NCI-H128 (cell line): ENCODE measurements around the gene TRIM58.

Experiments used
- DNase-seq: peaks from one replicate; lab custom pipeline; 2025; ENCODE audit not compliant: unreplicated experiment; lab: John Stamatoyannopoulos, UW

TRIM58 gene

GRCh38 chr1:247857069-247857984 is at the start of gene TRIM58:
Gene TRIM58, plus strand, starts transcription at chr1:247857187. Its CDS starts 60 bp downstream, at chr1:247857247.
- no peak for DNase-seq

- DNase-seq: no peak
Observed at GRCh38 chr1:247812637-247813036, 44.4 kb upstream of the TRIM58 start.

GRCh38 chr1:247822060-247822459 is 34.9 kb upstream of the TRIM58 start:
- no peak for DNase-seq

- DNase-seq: no peak
Observed at GRCh38 chr1:247824023-247824422, 33.0 kb upstream of the TRIM58 start, which contains the start of gene OR14A16. Gene OR14A16, minus strand, starts transcription at chr1:247824119. Its CDS starts 8,390 bp downstream, at chr1:247815729.

- no peak for DNase-seq
Observed at GRCh38 chr1:247825362-247825761, 31.6 kb upstream of the TRIM58 start.

- no peak for DNase-seq
Observed at GRCh38 chr1:247829656-247830055, 27.3 kb upstream of the TRIM58 start.

- DNase-seq: no peak
Observed at GRCh38 chr1:247833601-247834000, 23.4 kb upstream of the TRIM58 start.

GRCh38 chr1:247840818-247841217 is 16.2 kb upstream of the TRIM58 start:
- no peak for DNase-seq

GRCh38 chr1:247841796-247842195 is 15.2 kb upstream of the TRIM58 start, which contains the start of gene OR11L1:
Gene OR11L1, minus strand, starts transcription at chr1:247841896. Its CDS starts 0 bp downstream, at chr1:247841896.
- no peak for DNase-seq

- DNase-seq: no peak
Observed at GRCh38 chr1:247843411-247843810, 13.6 kb upstream of the TRIM58 start.

GRCh38 chr1:247845011-247845692 is 11.8 kb upstream of the TRIM58 start:
- DNase-seq: no peak

GRCh38 chr1:247845693-247846017 is 11.3 kb upstream of the TRIM58 start:
- no peak for DNase-seq

GRCh38 chr1:247848346-247848745 is 8.6 kb upstream of the TRIM58 start:
- no peak for DNase-seq

GRCh38 chr1:247849616-247850015 is 7.4 kb upstream of the TRIM58 start:
- no peak for DNase-seq

- DNase-seq: no peak
Observed at GRCh38 chr1:247854899-247855545, 2.0 kb upstream of the TRIM58 start.

- no peak for DNase-seq
Observed at GRCh38 chr1:247855911-247856310, 1.1 kb upstream of the TRIM58 start.

- no peak for DNase-seq
Observed at GRCh38 chr1:247857985-247858619, 1.1 kb downstream of the TRIM58 start.

GRCh38 chr1:247862756-247863155 is 5.8 kb downstream of the TRIM58 start:
- no peak for DNase-seq

GRCh38 chr1:247864644-247865043 is 7.7 kb downstream of the TRIM58 start:
- DNase-seq: no peak

GRCh38 chr1:247865416-247865815 is 8.4 kb downstream of the TRIM58 start:
- no peak for DNase-seq

- no peak for DNase-seq
Observed at GRCh38 chr1:247883346-247883745, 26.4 kb downstream of the TRIM58 start.
